ENCODE measurements around the gene SFRP5.

Gene SFRP5

DNA sequence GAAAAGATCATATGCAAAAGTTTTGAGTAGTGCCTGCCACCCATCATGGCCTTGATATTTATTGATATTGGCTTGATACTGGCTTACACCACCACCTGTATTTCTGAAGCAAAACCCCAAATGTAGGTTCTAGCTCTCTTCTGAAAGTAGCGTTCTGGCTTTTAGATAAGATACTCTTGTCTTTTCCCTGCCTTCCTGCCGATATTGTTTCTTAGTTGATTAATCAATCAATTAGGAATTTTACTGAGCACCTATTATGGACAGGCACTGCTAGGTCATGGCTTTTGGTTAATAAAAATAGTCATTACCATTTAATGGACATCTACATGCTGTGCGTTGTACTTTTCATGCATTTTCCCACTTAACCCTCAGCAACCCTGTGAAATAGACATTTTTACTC lies 7.9 kb downstream of the SFRP5 start:
- no peak for DNase-seq

DNA sequence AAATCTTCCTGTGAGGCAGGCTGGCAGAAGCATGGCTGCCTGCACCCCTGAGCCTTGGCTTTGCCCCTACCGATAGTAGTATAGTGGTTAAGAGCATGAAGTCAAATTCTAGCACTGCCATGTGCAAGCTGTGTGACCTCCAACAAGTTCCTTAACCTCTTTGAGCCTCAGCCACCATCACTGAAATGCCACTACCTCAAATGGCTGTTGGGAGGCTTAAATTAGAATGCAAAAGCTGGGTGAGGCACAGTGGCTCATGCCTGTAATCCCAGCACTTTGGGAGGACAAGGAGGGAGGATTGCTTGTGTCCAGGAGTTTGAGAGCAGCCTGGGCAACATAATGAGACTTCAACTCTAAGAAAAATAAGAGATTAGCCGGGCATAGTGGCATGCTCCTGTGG lies 8.4 kb downstream of the SFRP5 start:
- no peak for DNase-seq

DNA sequence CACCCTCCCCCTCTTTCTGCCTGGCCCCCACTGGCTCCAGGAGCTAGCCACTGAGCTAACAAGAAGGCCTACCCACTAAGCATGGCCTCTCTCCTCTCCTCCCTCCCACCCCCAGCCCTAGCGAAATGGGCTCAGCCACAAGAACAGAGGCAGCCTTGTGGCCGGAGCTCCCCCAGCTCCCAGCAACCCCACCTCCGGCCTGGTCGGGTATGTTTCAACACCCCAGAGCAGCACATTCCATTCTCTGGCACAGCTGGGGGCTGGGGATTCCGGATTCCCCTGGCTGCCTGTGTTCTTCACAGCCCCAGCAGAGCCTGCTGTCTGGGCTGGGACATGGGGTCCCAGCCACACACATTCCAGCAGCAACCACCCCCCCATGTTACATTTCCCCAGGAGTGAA lies 9.0 kb downstream of the SFRP5 start:
- DNase-seq, result no peak

- DNase-seq, result no peak
Observed at GRCh38 chr10:97762056-97762455, 9.7 kb downstream of the SFRP5 start.

- DNase-seq, result no peak
Observed at GRCh38 chr10:97761331-97761865, 10.4 kb downstream of the SFRP5 start.

- no peak for DNase-seq
Observed at GRCh38 chr10:97760461-97761257, 11.1 kb downstream of the SFRP5 start.

- no peak for DNase-seq
Observed at GRCh38 chr10:97759946-97760345, 11.9 kb downstream of the SFRP5 start.

- DNase-seq, result peak; percentile 51
Observed at GRCh38 chr10:97759158-97759887, 12.5 kb downstream of the SFRP5 start.

GRCh38 chr10:97757471-97757870 lies 14.3 kb downstream of the SFRP5 start:
- no peak for DNase-seq

GRCh38 chr10:97755718-97756117 lies 16.1 kb downstream of the SFRP5 start:
- DNase-seq, result no peak

GRCh38 chr10:97754726-97755125 lies 17.1 kb downstream of the SFRP5 start:
- no peak for DNase-seq

DNA sequence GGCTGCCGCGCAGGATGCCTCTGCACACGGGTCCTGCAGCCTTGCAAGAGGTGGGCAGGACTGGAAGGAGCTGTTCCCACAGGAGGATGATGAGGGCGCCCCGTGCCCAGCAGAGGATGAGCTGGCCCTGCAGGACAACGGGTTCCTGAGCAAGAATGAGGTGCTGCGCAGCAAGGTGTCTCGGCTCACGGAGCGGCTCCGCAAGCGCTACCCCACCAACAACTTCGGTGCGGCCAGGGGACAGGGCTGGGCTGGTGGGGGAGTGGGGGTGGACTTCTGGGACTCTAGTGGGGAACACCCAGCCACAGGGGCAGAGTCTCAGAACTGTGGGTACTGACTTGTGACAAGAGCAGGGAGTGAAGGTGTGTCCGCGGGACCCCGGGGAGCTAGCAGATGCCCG lies 18.8 kb downstream of the SFRP5 start:
- DNase-seq, result no peak

- no peak for DNase-seq
Observed at GRCh38 chr10:97748116-97748515, 23.7 kb downstream of the SFRP5 start.

GRCh38 chr10:97747573-97747972 lies 24.2 kb downstream of the SFRP5 start:
- DNase-seq, result no peak

DNA sequence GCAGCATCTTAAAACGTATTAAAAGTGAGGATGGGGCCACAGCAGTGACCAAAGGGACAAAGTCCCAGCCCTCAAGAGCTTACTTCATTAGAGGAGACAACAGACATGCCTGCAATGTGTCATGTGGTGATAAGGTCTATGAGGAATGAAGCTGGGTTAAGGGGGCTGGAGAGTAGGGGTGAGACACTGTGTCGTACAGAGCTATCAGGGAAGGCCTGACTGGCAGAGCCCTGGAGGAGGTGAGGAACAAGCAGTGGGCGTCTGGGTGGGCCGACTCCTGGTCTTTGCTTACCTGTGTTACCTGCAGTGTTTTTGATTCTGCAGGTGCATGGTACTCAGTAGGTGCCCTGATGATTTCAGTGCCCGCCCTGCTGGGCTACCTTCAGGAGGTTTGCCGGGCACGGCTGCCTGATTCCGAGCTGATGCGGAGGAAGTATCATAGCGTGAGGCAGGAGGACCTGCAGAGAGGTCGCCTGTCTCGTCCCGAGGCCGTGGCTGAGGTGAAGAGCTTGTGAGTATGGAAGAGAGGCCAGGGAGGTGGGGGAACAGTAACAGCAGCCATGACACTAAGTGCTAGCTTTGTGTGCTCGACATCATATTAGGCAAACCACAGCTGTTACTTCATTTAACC lies 27.3 kb downstream of the SFRP5 start:
- no peak for DNase-seq

DNA sequence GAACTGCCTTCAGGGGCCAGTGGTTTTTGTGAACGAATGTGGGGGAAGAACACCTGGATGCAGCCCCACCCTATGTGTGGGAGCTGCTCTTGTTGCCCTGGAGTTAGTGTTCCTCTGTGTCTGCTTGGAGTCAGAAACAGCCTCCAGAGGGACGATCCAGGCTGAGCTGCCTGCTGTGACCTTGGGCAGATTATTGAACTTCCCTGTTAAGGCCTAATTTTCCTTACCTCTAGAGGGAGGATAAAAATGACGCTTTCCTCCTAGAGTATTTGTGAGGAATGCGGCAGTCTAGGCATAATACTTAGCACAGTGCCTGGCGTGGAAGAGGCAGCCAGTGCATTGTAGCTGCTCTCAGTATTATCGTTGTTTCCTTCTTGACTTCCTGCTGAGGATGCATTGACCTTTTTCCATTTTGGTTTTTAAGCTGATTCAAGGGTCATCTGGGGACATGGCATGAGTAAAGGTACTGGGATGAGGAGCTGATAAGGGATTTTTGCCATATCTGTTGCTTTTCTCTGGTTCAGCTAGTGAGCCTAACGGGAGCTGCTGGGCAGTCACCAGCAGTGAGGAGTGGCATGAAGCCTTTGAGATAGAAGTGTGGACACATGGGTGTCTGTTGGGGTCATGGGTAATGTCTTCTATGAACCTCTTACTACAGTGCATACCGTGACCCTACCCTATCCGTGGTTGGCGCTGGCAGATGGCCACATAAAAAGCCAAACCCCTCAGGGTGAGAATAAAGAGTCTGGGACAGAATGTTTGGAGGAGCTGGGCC lies 28.4 kb downstream of the SFRP5 start:
- no peak for DNase-seq

- DNase-seq, result no peak
Observed at GRCh38 chr10:97740613-97741012, 31.2 kb downstream of the SFRP5 start.

- no peak for DNase-seq
Observed at GRCh38 chr10:97738616-97739015, 33.2 kb downstream of the SFRP5 start.

- no peak for DNase-seq
Observed at GRCh38 chr10:97737770-97738265, 34.0 kb downstream of the SFRP5 start.

DNA sequence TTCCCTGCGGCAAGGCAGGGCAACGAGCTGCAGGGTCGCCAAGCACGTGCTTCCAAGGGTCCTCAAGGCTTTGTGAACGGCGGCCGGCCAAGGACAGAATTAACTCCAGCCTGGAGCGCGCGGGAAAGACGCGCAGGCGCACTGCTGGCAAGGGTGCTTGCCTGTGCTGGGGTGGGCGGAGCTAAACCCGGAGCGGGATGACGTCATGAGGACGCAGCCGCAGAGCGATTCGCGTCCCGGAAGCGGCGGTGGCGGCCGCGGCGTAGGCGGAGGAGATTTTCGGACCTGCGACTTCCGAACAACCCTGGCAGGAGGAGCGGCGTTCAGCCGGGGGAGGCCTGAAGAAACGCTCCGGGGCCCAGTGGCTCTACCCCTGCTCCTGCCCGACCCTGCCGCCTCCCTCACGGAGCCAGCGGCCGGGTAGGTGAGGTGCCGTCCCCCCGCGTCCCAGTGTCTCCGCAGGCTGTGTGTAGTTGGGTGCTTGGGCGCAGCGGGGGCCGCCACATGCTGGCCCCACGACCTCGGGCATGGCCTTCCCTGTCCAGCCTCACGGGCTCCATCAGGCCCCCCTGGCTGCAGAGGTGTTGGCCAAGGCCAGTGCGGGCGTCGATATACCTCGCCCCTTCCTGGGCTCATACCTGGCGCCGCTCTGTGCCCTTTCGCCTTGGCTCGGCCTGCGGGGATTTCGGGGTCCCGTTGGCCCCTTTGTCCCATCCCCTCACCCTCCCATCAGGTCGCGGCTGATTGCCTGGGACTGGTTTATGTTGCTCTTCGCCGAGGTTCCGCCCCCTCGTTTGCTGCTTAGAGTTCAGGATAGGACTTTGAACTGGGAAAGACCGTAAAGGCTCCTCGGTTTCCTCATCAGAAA lies 34.7 kb downstream of the SFRP5 start, which contains the start of gene ZFYVE27:
TSS of gene ZFYVE27 (plus strand) at position 227 of the 868 bp plus-strand sequence. CDS start 1,350 bp downstream, outside the sequence.
- peak; percentile 94 for DNase-seq

DNA sequence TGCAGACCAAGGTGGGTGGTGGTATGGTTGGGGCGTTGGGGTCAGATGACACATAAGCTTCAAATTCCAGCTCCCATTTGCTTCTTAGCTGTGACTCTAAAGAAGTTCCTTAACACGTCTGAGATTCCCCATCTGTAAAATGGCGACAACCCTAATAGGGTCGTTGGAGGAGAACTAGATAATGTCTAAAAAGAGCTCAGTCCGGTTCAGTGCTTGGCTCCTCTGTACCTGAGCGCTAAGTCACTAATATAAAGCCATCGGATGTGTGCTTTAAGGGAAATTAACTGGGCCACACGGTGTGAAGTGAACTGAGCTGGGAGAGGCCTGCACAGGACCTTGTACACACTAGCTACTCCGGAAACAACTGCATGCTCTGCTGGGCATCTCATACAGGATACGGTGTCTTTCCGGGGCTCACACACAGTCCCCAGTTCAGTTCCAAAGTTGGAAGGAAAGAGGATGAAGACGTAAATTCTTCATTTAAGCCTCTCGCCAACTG lies 35.3 kb downstream of the SFRP5 start:
- no peak for DNase-seq

Data from activated naive CD4-positive, alpha-beta T cell treated with anti-CD3 and anti-CD28 coated beads, Interleukin-2, amount 50 U/mL, for 16 hours (primary cell).